Adrenal gland (tissue), 12 donors: ENCODE results near the gene SUPT6H. TPM values are rescaled to one million over a fixed set of nuclear protein-coding genes. Genes with fewer than 3 reads are reported as not detected.

Source experiments
- DNase-seq, 7 donors: peaks; one replicate each; pipeline ENCODE4 v3.0.0-alpha.2; 2019 to 2020
- H3K27ac ChIP-seq, 5 donors: fragments of 200-600 bp; sonication (generic) in 4 of 5; 1 replicate in 3 of 5; 2 replicates in 2 of 5; pipeline versions ENCODE4 v1.5.1 to v1.8.0; 2016 to 2020; ENCODE audit warnings: mild to moderate bottlenecking in 1 of 5
- H3K27me3 ChIP-seq: fragments of 200-600 bp; 2 replicates; pipeline ENCODE4 v1.8.0; 2021
- H3K36me3 ChIP-seq, 2 donors: fragments of 200-600 bp; replicated peaks in 1 of 2; 1 replicate in 1 of 2; 2 replicates in 1 of 2; pipeline versions ENCODE4 v1.5.1 to v1.8.0; 2018 to 2022
- H3K4me1 ChIP-seq, 2 donors: fragments of 200-600 bp; replicated peaks in 1 of 2; 1 replicate in 1 of 2; 2 replicates in 1 of 2; pipeline versions ENCODE4 v1.5.1 to v1.8.0; 2018 to 2021
- H3K4me3 ChIP-seq, 4 donors: fragments of 200-600 bp; sonication (generic) in 3 of 4; one replicate each; pipeline ENCODE4 v1.5.1; 2016 to 2018
- H3K9me3 ChIP-seq, 3 donors: fragments of 200-600 bp; sonication (generic) in 1 of 3; replicated peaks in 1 of 3; 1 replicate in 2 of 3; 2 replicates in 1 of 3; pipeline versions ENCODE4 v1.5.1 to v1.8.0; 2016 to 2021
- POLR2A ChIP-seq, 2 donors: fragments of 450-650 bp; IDR thresholded peaks; one replicate each; pipeline ENCODE4 v1.6.1; 2017; ENCODE audit warnings: antibody characterized with exemption in 2 of 2, mild to moderate bottlenecking in 2 of 2, moderate library complexity in 1 of 2
- WGBS, 4 donors: extraction: QIAGEN DNeasy Blood & Tissue Kit in 2 of 4; methylation state at CpG; one replicate each; pipeline versions ENCODE4 v1.1.5 to v1.1.7; 2013 to 2017; 5-methylcytosine and 5-hydroxymethylcytosine counted together
- intact Hi-C, 2 donors: fragments of 100-400 bp; cut with DNase I; formaldehyde crosslinking; loops; one replicate each; pipeline versions ENCODE4 v1.14.1 to v1.15.0; 2022 to 2023
- polyA plus RNA-seq, 3 donors: library from polyadenylated mRNA; stranded (reverse); fragments of 200-250 nt in 2 of 3; fragments of 350-450 nt in 1 of 3; fragmentation: Illumina TruSeq in 1 of 3; extraction: RNeasy Lipid Tissue Mini Kit (QIAGEN cat#74804) in 1 of 3; gene quantifications; one replicate each; pipeline ENCODE4 v1.2.3, GENCODE V29; 2013 to 2014
- total RNA-seq, 9 donors: library from RNA; depleted of rRNA in 4 of 9; stranded (reverse); fragments of >200 nt in 4 of 9; fragments of 120-200 nt in 1 of 9; fragmentation: NEBNext Ultra II Directional in 1 of 9; extraction: Animal tissue kit (Norgen Biotek cat#: 25700) in 1 of 9; gene quantifications; one replicate each; pipeline versions ENCODE4 v1.1.0 to v1.2.4, GENCODE V29; 2013 to 2023
- TF ChIP-seq, protein P1 (sequence below), 6 experiments: fragments of 450-650 bp in 4 of 6; fragments of 200-600 bp in 2 of 6; sonication (generic) in 1 of 6; IDR thresholded peaks; 1 replicate in 5 of 6; 2 replicates in 1 of 6; pipeline versions ENCODE4 v1.5.1 to v1.8.0; 2016 to 2021; ENCODE audit warnings: antibody characterized with exemption in 6 of 6, mild to moderate bottlenecking in 2 of 6, moderate library complexity in 1 of 6
- donor health status: healthy with polysubstance abuse.
- donor health status: Bipolar disorder and iron deficiency.
- donor health status: DM: yes; HTN: yes; CAD: no.
- donor health status: DM: no; HTN: no; CAD: no.
- donor health status: DM: no; HTN: no; CAD: no.
- donor health status: DM: yes; HTN: yes; CAD: no.

The SUPT6H gene
- total and polyA plus RNA-seq, 12 donors: 48.1 to 125 (median 71.4) TPM

GRCh38 chr17:28725660-28726225 lies 63.7 kb downstream of the SUPT6H start:
- Histone ChIP-seq H3K36me3 (peaks cover 0 to 40% of the 10 kb centered on the region in 2 donors), H3K4me3 (peak overlapping the region in 2 of 4 donors; percentile 10 to 71), H3K27me3 (no peaks in the 10 kb centered on the region), H3K9me3 (no peaks in the 10 kb centered on the region), H3K27ac (peak overlapping the region; percentile 34 to 92 (median 51)), H3K4me1 (peaks cover 21 to 51% of the 10 kb centered on the region in 2 donors)
- peak in 6 of 7 donors; percentile 48 to 82 (median 68) for DNase-seq
- intact Hi-C loops: no loop called here
- 0 to 2% (median 1%) methylated on average over 3 to 45 of the region's 45 CpGs; no CpG with 5 or more reads in 1 of the 4 donors for WGBS, 4 donors
- TF ChIP-seq, protein P1, sequence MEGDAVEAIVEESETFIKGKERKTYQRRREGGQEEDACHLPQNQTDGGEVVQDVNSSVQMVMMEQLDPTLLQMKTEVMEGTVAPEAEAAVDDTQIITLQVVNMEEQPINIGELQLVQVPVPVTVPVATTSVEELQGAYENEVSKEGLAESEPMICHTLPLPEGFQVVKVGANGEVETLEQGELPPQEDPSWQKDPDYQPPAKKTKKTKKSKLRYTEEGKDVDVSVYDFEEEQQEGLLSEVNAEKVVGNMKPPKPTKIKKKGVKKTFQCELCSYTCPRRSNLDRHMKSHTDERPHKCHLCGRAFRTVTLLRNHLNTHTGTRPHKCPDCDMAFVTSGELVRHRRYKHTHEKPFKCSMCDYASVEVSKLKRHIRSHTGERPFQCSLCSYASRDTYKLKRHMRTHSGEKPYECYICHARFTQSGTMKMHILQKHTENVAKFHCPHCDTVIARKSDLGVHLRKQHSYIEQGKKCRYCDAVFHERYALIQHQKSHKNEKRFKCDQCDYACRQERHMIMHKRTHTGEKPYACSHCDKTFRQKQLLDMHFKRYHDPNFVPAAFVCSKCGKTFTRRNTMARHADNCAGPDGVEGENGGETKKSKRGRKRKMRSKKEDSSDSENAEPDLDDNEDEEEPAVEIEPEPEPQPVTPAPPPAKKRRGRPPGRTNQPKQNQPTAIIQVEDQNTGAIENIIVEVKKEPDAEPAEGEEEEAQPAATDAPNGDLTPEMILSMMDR (IDR thresholded peaks at IDR 0.05): no peak
- peak in 1 of 2 donors; percentile 41 for TF ChIP-seq POLR2A (IDR thresholded peaks at IDR 0.05)

DNA sequence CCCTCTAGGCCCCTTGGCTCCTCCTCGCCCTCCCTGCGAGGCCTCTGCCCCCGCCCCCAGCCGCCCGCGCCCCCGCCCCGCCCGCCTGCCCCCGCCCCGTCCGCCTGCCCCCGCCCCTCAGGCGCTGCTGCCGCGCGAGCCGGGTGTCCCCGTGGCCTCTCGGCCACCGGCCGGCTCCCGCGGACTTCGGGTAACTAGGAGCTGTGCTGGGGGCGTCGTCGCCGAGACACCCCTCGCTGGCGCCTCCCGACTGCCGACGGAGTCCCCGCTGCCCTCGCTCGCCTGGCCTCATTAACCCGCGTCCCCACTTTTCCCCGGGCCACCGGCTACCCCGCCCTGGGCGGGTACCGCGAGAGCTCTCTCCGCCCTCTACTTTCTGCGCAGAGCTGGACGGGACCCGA lies 64.2 kb downstream of the SUPT6H start, which contains the start of gene TLCD1:
TSS of gene TLCD1 (minus strand) at position 8 of the 401 bp plus-strand sequence. CDS start 136 bp downstream, outside the sequence.
- no peak for TF ChIP-seq POLR2A (IDR thresholded peaks at IDR 0.05)
- TF ChIP-seq, protein P1 (IDR thresholded peaks at IDR 0.05): no peak
- intact Hi-C loops: no loop called here
- DNase-seq: peak in 4 of 7 donors; percentile 60 to 81 (median 72)
- H3K4me1 ChIP-seq: peaks cover 16 to 47% of the 10 kb centered on the region in 2 donors
- WGBS, 4 donors: 0% methylated on average over 1 to 49 of the region's 49 CpGs; no CpG with 5 or more reads in 1 of the 4 donors
- no peaks in the 10 kb centered on the region for H3K9me3 ChIP-seq
- peak within 1 kb of the TSS; percentile 27 to 71 (median 43) for H3K4me3 ChIP-seq
- peak within 1 kb of the TSS; percentile 51 to 92 (median 75) for H3K27ac ChIP-seq
- peaks cover 0 to 35% of the 10 kb centered on the region in 2 donors for H3K36me3 ChIP-seq
- H3K27me3 ChIP-seq: no peaks in the 10 kb centered on the region

- WGBS, 4 donors: 0 to 1% (median 0%) methylated on average over 17 to 57 of the region's 57 CpGs
- TF ChIP-seq, protein P1 (IDR thresholded peaks at IDR 0.05): peak; percentile 99 to 100 (median 99)
- TF ChIP-seq POLR2A (IDR thresholded peaks at IDR 0.05): peak in 1 of 2 donors; percentile 45
- Histone ChIP-seq H3K4me1 (peaks cover 15 to 40% of the 10 kb centered on the region in 2 donors), H3K9me3 (no peaks in the 10 kb centered on the region), H3K27me3 (no peaks in the 10 kb centered on the region), H3K4me3 (peak overlapping the region; percentile 27 to 71 (median 43)), H3K27ac (peak overlapping the region; percentile 51 to 92 (median 75)), H3K36me3 (peaks cover 0 to 28% of the 10 kb centered on the region in 2 donors)
- peak; percentile 92 to 97 (median 94) for DNase-seq
- intact Hi-C loops: no loop called here
These were observed 64.9 kb downstream of the SUPT6H start for GRCh38 chr17:28726627-28727491.
